Endodermal cell (in vitro differentiated cells): ENCODE data around the gene ANTXRL. TPM values are rescaled to one million over a fixed set of nuclear protein-coding genes. Genes with fewer than 3 reads are reported as not detected.
A peak's percentile ranks its signal among the peaks of the same experiment; 100 is the strongest.

Source experiments
- DNase-seq: peaks from one replicate; pipeline ENCODE4 v3.0.0-alpha.2; 2017
- H3K27ac ChIP-seq: 2 replicates; pipeline ENCODE4 v1.5.1; 2013; ENCODE audit warnings: mild to moderate bottlenecking, low read depth, low read length, moderate library complexity
- H3K27me3 ChIP-seq: 2 replicates; pipeline ENCODE4 v1.6.1; 2013; ENCODE audit warnings: mild to moderate bottlenecking, low read length, moderate library complexity; ENCODE audit not compliant: insufficient read depth, control insufficient read depth, poor library complexity, severe bottlenecking
- H3K36me3 ChIP-seq: 2 replicates; pipeline ENCODE4 v1.7.0; 2013; ENCODE audit warnings: mild to moderate bottlenecking, low read length, moderate library complexity; ENCODE audit not compliant: control insufficient read depth, insufficient read depth
- H3K4me1 ChIP-seq: one replicate; pipeline ENCODE4 v1.7.0; 2013; ENCODE audit warnings: low read length; ENCODE audit not compliant: control insufficient read depth, insufficient read depth
- H3K4me3 ChIP-seq: 2 replicates; pipeline ENCODE4 v1.5.1; 2013; ENCODE audit warnings: mild to moderate bottlenecking, low read length, moderate library complexity
- H3K9ac ChIP-seq: 2 replicates; pipeline ENCODE4 v1.6.1; 2013; ENCODE audit warnings: mild to moderate bottlenecking, low read length, moderate library complexity; ENCODE audit not compliant: poor library complexity, severe bottlenecking; ENCODE audit errors: extremely low read depth
- H3K9me3 ChIP-seq: 2 replicates; pipeline ENCODE4 v1.6.1; 2013; ENCODE audit warnings: mild to moderate bottlenecking, low read length, moderate library complexity; ENCODE audit not compliant: control insufficient read depth
- H3K27ac Mint-ChIP-seq: 2 replicates; pipeline ENCODE4 v1.8.0; 2020; ENCODE audit warnings: mixed read lengths
- H3K27me3 Mint-ChIP-seq: 2 replicates; pipeline ENCODE4 v1.8.0; 2021; ENCODE audit warnings: mild to moderate bottlenecking, mixed read lengths; ENCODE audit not compliant: insufficient read depth
- H3K36me3 Mint-ChIP-seq: 2 replicates; pipeline ENCODE4 v1.8.0; 2020; ENCODE audit warnings: low read depth, mixed read lengths
- H3K4me1 Mint-ChIP-seq: 2 replicates; pipeline ENCODE4 v1.8.0; 2020; ENCODE audit warnings: mixed read lengths
- H3K4me3 Mint-ChIP-seq: 2 replicates; pipeline ENCODE4 v1.8.0; 2020; ENCODE audit warnings: mild to moderate bottlenecking, moderate library complexity, mixed read lengths
- H3K9me3 Mint-ChIP-seq: 2 replicates; pipeline ENCODE4 v1.8.0; 2020; ENCODE audit warnings: mild to moderate bottlenecking, mixed read lengths
- CTCF ChIP-seq: fragments of 200-600 bp; sonication (generic); conservative IDR thresholded peaks from 2 replicates; pipeline ENCODE4 v1.5.0; 2021; ENCODE audit warnings: antibody characterized with exemption, mild to moderate bottlenecking
- WGBS, 2 experiments: methylation state at CpG; one replicate each; pipeline versions ENCODE4 v1.1.5 to v1.1.7; 2013; ENCODE audit warnings: missing lambda C conversion rate in 2 of 2, mixed read lengths in 1 of 2; ENCODE audit not compliant: insufficient coverage in 1 of 2, insufficient read length in 1 of 2; 5-methylcytosine and 5-hydroxymethylcytosine counted together
- total RNA-seq, 2 donors: library from RNA; stranded (reverse); fragmentation: NEBNext Ultra II Directional in 1 of 2; extraction: Animal tissue kit (Norgen Biotek cat#: 25700) in 1 of 2; gene quantifications; 2 replicates in 1 of 2; 3 replicates in 1 of 2; pipeline ENCODE4 v1.2.1, GENCODE V29; 2021

ANTXRL gene
- total RNA-seq, 2 donors from 2014 or later: not detected

- H3K27ac Mint-ChIP-seq: no peak overlapping the region
- Histone ChIP-seq H3K4me3 (peak overlapping the region; percentile 79), H3K9me3 (no peaks in the 10 kb centered on the region), H3K27ac (no peak overlapping the region), H3K27me3 (peaks cover 27% of the 10 kb centered on the region), H3K4me1 (no peaks in the 10 kb centered on the region), H3K9ac (peak overlapping the region; percentile 67), H3K36me3 (no peaks in the 10 kb centered on the region)
- no peak for TF ChIP-seq CTCF
- 65 to 69% methylated on average over 2 to 3 of the region's 3 CpGs for WGBS, 2 experiments
- peaks cover 47% of the 10 kb centered on the region for H3K27me3 Mint-ChIP-seq
- H3K4me3 Mint-ChIP-seq: peak overlapping the region; percentile 59
- peaks cover 10% of the 10 kb centered on the region for H3K4me1 Mint-ChIP-seq
- H3K36me3 Mint-ChIP-seq: no peaks in the 10 kb centered on the region
- no peaks in the 10 kb centered on the region for H3K9me3 Mint-ChIP-seq
- DNase-seq: peak; percentile 30
Observed at GRCh38 chr10:46285300-46285699, 1.5 kb upstream of the ANTXRL start.

GRCh38 chr10:46285966-46286620 lies 704 bp upstream of the ANTXRL start:
- Histone ChIP-seq H3K27ac (no peak overlapping the region), H3K4me3 (no peak overlapping the region), H3K27me3 (peaks cover 27% of the 10 kb centered on the region), H3K9me3 (no peaks in the 10 kb centered on the region), H3K36me3 (no peaks in the 10 kb centered on the region), H3K4me1 (no peaks in the 10 kb centered on the region), H3K9ac (no peak overlapping the region)
- no peak overlapping the region for H3K4me3 Mint-ChIP-seq
- H3K4me1 Mint-ChIP-seq: peaks cover 10% of the 10 kb centered on the region
- TF ChIP-seq CTCF: no peak
- peaks cover 39% of the 10 kb centered on the region for H3K27me3 Mint-ChIP-seq
- 90 to 94% methylated on average over 5 of the region's 5 CpGs for WGBS, 2 experiments
- no peaks in the 10 kb centered on the region for H3K9me3 Mint-ChIP-seq
- DNase-seq: peak; percentile 20
- no peak overlapping the region for H3K27ac Mint-ChIP-seq
- no peaks in the 10 kb centered on the region for H3K36me3 Mint-ChIP-seq

- no peak overlapping the region for H3K4me3 ChIP-seq
- Mint-ChIP-seq H3K9me3 (no peaks in the 10 kb centered on the region), H3K27me3 (peaks cover 24% of the 10 kb centered on the region), H3K27ac (no peak overlapping the region), H3K4me1 (peaks cover 20% of the 10 kb centered on the region), H3K4me3 (no peak overlapping the region), H3K36me3 (no peaks in the 10 kb centered on the region)
- no peak overlapping the region for H3K27ac ChIP-seq
- WGBS, 2 experiments: 90 to 93% methylated on average over 5 to 7 of the region's 7 CpGs
- H3K9me3 ChIP-seq: no peaks in the 10 kb centered on the region
- no peak for TF ChIP-seq CTCF
- no peaks in the 10 kb centered on the region for H3K4me1 ChIP-seq
- no peak overlapping the region for H3K9ac ChIP-seq
- no peaks in the 10 kb centered on the region for H3K36me3 ChIP-seq
- H3K27me3 ChIP-seq: peaks cover 14% of the 10 kb centered on the region
- peak; percentile 35 for DNase-seq
Observed at GRCh38 chr10:46287846-46288477, 1.2 kb downstream of the ANTXRL start.
